DOHH2 (cell line): ENCODE results near the gene ALOX5AP.

ENCODE experiments used
- H3F3A ChIP-seq: fragments of 200-600 bp; sonication (generic), shearing (Covaris generic); 2 replicates; pipeline ENCODE4 v1.6.0; 2016; ENCODE audit warnings: antibody characterized with exemption, mild to moderate bottlenecking; ENCODE audit not compliant: control insufficient read depth, insufficient read depth
- H3K27ac ChIP-seq: fragments of 200-600 bp; sonication (generic); 2 replicates; pipeline ENCODE4 v1.5.1; 2014; ENCODE audit warnings: low read depth, mild to moderate bottlenecking, low read length, moderate library complexity
- H3K27me3 ChIP-seq: fragments of 200-600 bp; sonication (generic); 2 replicates; pipeline ENCODE4 v1.6.1; 2014; ENCODE audit warnings: mild to moderate bottlenecking, low read length, mixed read lengths; ENCODE audit not compliant: control insufficient read depth
- H3K36me3 ChIP-seq: fragments of 200-600 bp; sonication (generic); 2 replicates; pipeline ENCODE4 v1.6.1; 2014; ENCODE audit warnings: mild to moderate bottlenecking, low read length, moderate library complexity, mixed read lengths; ENCODE audit not compliant: control insufficient read depth
- H3K4me1 ChIP-seq: fragments of 200-600 bp; sonication (generic); 2 replicates; pipeline ENCODE4 v1.6.1; 2014; ENCODE audit warnings: mild to moderate bottlenecking, low read length, mixed read lengths; ENCODE audit not compliant: control insufficient read depth
- H3K4me2 ChIP-seq: fragments of 200-600 bp; sonication (generic); 2 replicates; pipeline ENCODE4 v1.6.0; 2014; ENCODE audit warnings: mild to moderate bottlenecking, low read length, moderate library complexity
- H3K4me3 ChIP-seq: fragments of 200-600 bp; sonication (generic); 2 replicates; pipeline ENCODE4 v1.5.1; 2014; ENCODE audit warnings: mild to moderate bottlenecking, low read length, mixed read lengths
- H3K79me2 ChIP-seq: fragments of 200-600 bp; sonication (generic); 2 replicates; pipeline ENCODE4 v1.6.1; 2014; ENCODE audit warnings: mild to moderate bottlenecking, low read length, mixed read lengths; ENCODE audit not compliant: control insufficient read depth
- H3K9me2 ChIP-seq: fragments of 200-600 bp; sonication (generic); replicated peaks from 2 replicates; pipeline ENCODE4 v1.6.1; 2014; ENCODE audit warnings: mild to moderate bottlenecking, low read length, mixed read lengths; ENCODE audit not compliant: control insufficient read depth
- H3K9me3 ChIP-seq: fragments of 200-600 bp; sonication (generic); 2 replicates; pipeline ENCODE4 v1.6.1; 2014; ENCODE audit warnings: antibody characterized with exemption, low read length, mixed read lengths; ENCODE audit not compliant: control insufficient read depth, insufficient read depth
- H4K20me1 ChIP-seq: fragments of 200-600 bp; sonication (generic); 2 replicates; pipeline ENCODE4 v1.6.0; 2014; ENCODE audit warnings: low read depth, mild to moderate bottlenecking, antibody characterized with exemption, low read length, moderate library complexity; ENCODE audit not compliant: control insufficient read depth, insufficient read depth
- CTCF ChIP-seq: fragments of 200-600 bp; sonication (generic); IDR thresholded peaks from one replicate; pipeline ENCODE4 v1.5.1; 2014; ENCODE audit warnings: antibody characterized with exemption, mild to moderate bottlenecking, low read depth, low read length; ENCODE audit not compliant: poor library complexity, severe bottlenecking
- EZH2phosphoT487 ChIP-seq: fragments of 200-600 bp; sonication (generic); IDR thresholded peaks from 2 replicates; pipeline ENCODE4 v1.6.1; 2017; ENCODE audit warnings: borderline replicate concordance, mild to moderate bottlenecking, antibody characterized with exemption, low read length, moderate library complexity, mixed read lengths

The ALOX5AP gene

GRCh38 chr13:30809787-30810186 lies 74.4 kb downstream of the ALOX5AP start:
- Histone ChIP-seq H3K4me3 (no peak overlapping the region), H3K36me3 (no peaks in the 10 kb centered on the region), H3K27me3 (peaks cover 12% of the 10 kb centered on the region), H3K9me3 (no peaks in the 10 kb centered on the region), H3K27ac (no peak overlapping the region), H3K4me1 (no peaks in the 10 kb centered on the region), H4K20me1 (no peaks in the 10 kb centered on the region), H3K79me2 (no peaks in the 10 kb centered on the region), H3F3A (no peaks in the 10 kb centered on the region), H3K4me2 (no peak overlapping the region), H3K9me2 (no peaks in the 10 kb centered on the region)
- no peak for TF ChIP-seq CTCF
- no peak for TF ChIP-seq EZH2phosphoT487

- Histone ChIP-seq H3K4me1 (no peaks in the 10 kb centered on the region), H3K4me2 (no peak overlapping the region), H3F3A (no peaks in the 10 kb centered on the region), H3K27me3 (peaks cover 13% of the 10 kb centered on the region), H3K27ac (no peak overlapping the region), H3K79me2 (no peaks in the 10 kb centered on the region), H3K9me2 (no peaks in the 10 kb centered on the region), H3K36me3 (no peaks in the 10 kb centered on the region), H3K4me3 (no peak overlapping the region), H4K20me1 (no peaks in the 10 kb centered on the region), H3K9me3 (no peaks in the 10 kb centered on the region)
- TF ChIP-seq CTCF (no peak), EZH2phosphoT487 (no peak)
Measured at GRCh38 chr13:30810261-30810701, 74.9 kb downstream of the ALOX5AP start.

DNA sequence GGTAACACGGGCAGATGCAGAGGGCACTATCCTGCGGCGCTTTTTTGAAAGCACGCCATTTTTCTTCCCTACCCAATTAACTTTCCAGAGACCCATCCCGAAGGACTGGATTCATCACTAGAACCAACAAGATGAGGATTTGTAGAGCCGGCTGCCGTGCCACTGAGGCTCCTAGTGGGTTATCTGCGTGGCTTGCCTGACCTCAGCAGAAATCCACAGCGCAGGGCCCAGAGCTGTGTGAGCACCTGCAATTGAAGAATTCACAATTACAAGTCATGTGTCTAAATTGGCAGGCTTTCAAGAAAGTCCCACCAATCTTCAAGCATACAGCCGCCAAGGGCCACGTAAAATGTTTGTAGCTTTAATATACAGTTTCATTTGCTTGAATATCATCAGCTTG lies 75.5 kb downstream of the ALOX5AP start:
- H3K9me3 ChIP-seq = no peaks in the 10 kb centered on the region
- no peaks in the 10 kb centered on the region for H3K36me3 ChIP-seq
- H3K9me2 ChIP-seq = no peaks in the 10 kb centered on the region
- H3K4me2 ChIP-seq = no peak overlapping the region
- no peaks in the 10 kb centered on the region for H4K20me1 ChIP-seq
- H3K4me1 ChIP-seq = no peaks in the 10 kb centered on the region
- peaks cover 17% of the 10 kb centered on the region for H3K27me3 ChIP-seq
- no peak overlapping the region for H3K27ac ChIP-seq
- H3F3A ChIP-seq = no peaks in the 10 kb centered on the region
- H3K79me2 ChIP-seq = no peaks in the 10 kb centered on the region
- TF ChIP-seq CTCF (no peak), EZH2phosphoT487 (no peak)
- H3K4me3 ChIP-seq = no peak overlapping the region
